Anterior cingulate cortex (tissue), 58 donors: ENCODE measurements around the gene ZCWPW2.

Experiments
- DNase-seq, 58 donors: peaks; one replicate each; lab custom pipeline; 2025; lab: John Stamatoyannopoulos, UW

ZCWPW2 gene

GRCh38 chr3:28569357-28569756 is 220.8 kb downstream of the ZCWPW2 start:
- DNase-seq: peak in 1 of 58 donors; percentile 7

DNA sequence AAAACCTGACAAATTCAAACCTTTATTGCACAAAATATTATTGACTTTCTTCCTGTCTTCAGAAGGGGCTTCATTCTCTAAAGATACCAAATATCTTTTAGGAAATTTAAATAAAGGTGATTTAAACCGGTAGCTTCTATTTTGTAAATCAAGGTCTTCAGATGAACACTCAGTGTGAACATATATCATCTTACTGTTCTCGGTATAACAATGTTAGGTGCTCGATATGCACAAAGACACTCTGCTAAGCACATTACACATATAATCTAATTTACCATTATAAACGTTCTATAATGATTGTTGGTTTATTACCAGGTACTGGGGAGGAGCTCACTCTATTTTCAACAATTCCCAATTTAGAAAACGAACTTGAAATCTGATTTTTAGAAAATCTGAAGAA is 225.5 kb downstream of the ZCWPW2 start:
- no peak for DNase-seq

DNA sequence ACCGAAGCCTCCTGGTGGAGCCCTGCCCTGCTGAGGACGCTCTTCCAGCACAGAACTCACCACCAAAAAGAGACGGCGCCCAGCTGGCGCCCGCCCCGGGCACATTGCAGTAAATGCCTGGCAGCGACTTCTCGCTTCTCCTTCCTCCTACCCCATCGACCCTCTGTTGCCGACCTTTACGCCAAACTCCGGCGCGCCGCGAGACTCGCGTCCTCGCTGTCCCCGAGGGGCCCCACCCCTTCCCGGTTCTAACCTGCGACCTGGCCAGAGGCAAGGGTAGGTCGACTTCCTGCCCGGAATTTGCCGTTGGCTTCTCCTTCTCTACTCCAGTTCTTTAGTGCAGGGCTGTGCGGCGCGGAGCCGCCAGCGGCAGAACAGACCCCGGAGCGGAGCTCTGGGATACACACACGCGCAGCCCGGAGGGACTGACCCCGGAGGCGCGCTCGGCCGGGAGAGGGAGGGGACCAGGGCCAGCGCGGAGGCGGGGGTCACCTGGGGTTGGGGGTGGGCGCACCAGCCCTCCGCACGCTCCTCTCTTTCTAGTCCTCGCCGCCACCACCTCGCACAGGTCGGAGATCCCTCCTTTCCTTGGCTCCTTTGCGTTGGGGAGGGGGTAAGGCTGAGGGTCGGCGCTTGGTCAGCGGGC is 226.7 kb downstream of the ZCWPW2 start:
- peak in 43 of 58 donors; percentile 2 to 57 (median 22) for DNase-seq
